GM18907 (cell line): ENCODE data around the gene MYH4.

Experiments
- ATAC-seq: cut with Tn5 transposase; IDR thresholded peaks from one replicate; pipeline ENCODE4 v1.9.1; 2021; ENCODE audit warnings: mild to moderate bottlenecking, moderate library complexity; ENCODE audit not compliant: unreplicated experiment

Gene MYH4

GRCh38 chr17:10469459-10469858 lies at the start of gene MYH4:
Gene MYH4, minus strand, starts transcription at chr17:10469559. Its CDS starts 2,814 bp downstream, at chr17:10466745.
- ATAC-seq, result no peak

DNA sequence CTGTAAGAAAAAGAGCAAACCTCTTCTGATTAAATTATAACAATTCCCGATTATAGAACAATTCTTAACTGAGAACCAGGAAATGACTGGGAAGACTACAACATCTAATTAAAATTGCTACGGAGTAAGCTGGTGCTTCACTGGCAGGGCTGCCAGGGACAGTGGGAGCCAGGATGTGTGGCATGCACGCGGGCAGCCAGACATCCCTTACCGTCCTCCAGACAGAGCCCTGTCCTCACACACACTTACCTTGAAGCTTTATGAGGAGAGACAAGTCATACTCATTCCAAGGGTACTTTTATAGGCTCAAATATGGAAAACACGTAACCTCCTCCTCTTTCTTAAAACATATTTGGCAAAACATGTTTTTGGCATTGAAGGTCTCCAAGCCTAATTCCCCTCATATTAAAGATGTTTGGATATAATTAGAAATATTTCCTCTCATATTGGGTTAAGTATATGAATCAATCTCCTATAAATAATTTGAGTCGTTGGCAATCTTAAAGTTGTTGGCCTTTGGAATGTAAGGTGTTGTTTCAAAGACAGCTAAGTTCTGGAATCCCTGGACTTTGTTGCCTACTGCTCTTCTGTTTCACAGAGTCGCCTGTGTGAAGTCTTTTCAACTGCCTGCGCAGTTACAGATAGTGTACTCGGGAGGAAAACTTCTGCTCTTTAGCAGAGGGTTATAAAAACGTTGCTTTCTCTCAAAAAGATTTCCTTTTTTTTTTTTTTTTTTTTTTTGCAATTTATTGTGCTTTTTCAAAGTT lies 49.1 kb upstream of the MYH4 start, which contains the start of gene MYH1:
MYH1 (minus strand) TSS at position 272 of the 767 bp plus-strand sequence. CDS start 1,900 bp downstream, outside the sequence.
- no peak for ATAC-seq

- no peak for ATAC-seq
Measured at GRCh38 chr17:10516638-10517037, 47.3 kb upstream of the MYH4 start.

- ATAC-seq, result no peak
Measured at GRCh38 chr17:10516065-10516464, 46.7 kb upstream of the MYH4 start.

DNA sequence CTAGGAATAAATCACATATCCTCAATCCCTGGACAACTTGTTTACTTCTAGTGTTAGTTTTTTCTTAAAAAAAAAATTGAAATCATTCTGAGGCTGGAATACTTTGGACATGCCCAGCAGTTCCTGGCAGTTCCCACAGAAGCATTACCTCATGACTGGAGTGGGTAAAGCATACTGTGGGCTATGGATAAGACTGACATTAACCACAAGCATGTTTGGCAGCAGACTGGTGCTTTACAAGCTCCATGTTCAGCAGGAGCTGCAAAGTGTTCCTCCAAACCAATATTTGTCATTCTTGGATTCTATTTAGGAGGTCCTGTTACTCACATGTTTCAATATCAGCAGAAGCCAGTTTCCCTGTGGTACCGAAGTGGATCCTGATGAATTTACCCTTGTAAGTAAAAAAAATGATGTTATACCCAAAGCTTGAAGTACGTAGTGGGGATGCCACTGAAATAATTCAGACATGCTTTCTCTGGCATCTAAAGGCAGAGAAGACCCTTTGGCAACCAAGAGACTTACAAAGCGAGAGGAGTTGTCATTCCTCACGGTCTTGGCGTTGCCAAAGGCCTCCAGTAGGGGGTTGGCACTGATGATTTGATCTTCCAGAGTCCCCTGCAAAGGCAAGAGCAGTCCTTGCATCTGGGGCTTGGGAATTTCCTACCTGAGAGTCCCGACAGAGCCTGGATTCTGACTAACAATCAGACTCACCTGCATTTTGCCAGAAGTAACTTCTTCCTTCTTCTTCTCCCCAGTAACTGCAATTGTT lies 44.1 kb upstream of the MYH4 start:
- ATAC-seq, result no peak

GRCh38 chr17:10512856-10513255 lies 43.5 kb upstream of the MYH4 start:
- no peak for ATAC-seq

DNA sequence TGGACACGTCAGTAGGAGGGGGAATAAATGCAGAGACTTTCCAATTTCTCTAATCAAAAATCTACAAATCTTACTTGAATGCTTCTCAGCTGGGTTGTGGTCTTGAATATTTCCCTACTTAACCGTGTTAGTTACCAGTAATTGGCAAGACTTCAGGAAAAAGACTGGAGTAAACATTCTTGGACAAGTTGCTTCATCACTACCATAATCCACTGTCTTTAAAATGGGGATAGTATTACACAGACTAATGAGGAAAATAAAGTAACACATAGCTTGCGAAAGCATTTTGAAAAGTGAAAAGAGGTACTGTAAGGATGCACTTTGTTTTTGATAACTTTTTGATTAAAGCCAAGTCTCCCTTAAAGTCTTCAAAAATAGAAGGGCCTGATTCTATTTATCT lies 30.6 kb upstream of the MYH4 start:
- ATAC-seq, result no peak

DNA sequence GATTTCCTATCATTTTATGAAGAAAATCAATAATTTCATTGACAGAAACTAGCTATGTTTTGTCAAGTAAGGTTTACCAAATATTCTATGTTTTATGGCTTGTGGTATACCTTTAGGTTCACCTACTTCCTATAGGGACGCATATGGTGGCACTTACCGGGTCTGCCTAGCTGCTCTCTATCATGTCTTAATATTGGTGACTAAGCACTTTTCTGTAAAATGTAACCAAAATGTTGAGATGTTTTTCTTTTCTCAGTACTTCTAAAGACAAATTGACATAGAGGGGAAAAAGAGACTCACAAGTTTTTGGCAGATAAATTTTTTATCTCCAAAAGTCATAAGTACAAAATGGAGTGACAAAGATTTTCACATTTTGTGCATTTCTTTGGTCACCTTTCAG lies 22.6 kb upstream of the MYH4 start:
- no peak for ATAC-seq

DNA sequence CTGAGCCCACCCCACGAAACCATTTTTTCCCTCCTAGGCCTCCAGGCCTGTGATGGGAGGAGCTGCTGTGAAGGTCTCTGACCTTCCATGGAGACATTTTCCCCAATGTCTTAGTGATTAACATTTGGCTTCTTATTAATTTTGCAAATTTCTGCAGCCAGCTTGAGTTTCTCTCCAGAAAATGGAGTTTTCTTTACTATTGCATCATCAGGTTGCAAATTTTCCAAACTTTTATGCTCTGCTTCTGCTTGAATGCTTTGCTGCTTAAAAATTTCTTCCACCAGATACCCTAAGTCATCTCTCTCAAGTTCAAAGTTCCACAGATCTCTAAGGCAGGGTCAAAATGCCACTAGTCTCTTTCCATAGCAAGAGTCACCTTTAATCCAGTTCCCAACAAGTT lies 12.9 kb upstream of the MYH4 start:
- no peak for ATAC-seq

- no peak for ATAC-seq
Measured at GRCh38 chr17:10477701-10478100, 8.3 kb upstream of the MYH4 start.

DNA sequence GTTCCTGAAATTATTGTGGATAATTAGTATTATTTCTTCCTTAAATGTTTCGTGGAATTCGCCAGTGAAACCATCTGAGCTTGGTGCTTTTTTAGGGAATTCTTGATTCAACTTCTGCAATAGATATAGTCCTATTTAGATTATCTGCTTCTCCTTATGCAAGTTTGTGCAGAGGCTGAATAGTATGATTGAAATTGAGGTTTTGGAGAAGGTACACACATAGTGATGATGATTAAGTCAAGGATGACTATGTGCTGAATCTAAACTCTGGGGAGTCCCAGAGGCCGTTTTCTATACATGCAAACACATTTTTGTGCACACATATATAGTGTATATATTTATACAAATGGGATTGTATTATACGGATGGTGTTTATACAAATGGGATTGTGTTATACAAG lies 5.2 kb upstream of the MYH4 start:
- no peak for ATAC-seq

DNA sequence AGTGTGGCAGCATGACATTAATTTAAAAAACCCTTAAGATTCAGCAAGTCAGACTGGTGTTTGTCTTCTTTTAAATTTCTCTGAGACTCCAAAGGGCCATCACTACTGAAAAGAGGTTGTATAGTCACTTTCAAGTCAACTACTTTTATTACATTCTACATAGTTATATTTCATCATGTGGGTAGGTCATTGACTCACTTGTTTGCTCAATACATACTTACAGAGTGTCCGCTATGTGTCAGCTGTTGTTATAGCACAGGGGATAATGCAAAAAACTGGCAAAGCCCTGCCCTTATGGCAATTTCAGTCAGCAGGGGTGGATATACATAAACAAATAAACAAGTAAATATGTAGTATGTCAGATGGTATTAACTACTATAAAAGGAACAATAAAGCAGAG lies 2.5 kb upstream of the MYH4 start:
- ATAC-seq, result no peak

DNA sequence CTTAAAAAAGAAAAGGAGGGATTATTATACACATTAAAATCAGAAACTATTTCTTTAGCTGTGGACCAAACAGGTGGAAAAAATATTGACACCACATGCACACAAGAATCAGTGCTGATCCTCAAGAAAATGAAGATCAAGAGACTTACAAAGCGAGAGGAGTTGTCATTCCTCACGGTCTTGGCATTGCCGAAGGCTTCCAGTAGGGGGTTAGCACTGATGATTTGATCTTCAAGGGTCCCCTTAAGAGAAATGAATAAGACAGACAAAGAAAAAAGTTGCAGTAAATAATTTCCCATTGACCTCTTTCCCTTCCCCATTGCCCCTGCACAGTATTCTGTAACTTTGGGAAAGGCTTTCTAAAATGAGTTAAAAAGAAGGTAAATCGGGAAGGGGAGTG lies 6.0 kb downstream of the MYH4 start:
- no peak for ATAC-seq

DNA sequence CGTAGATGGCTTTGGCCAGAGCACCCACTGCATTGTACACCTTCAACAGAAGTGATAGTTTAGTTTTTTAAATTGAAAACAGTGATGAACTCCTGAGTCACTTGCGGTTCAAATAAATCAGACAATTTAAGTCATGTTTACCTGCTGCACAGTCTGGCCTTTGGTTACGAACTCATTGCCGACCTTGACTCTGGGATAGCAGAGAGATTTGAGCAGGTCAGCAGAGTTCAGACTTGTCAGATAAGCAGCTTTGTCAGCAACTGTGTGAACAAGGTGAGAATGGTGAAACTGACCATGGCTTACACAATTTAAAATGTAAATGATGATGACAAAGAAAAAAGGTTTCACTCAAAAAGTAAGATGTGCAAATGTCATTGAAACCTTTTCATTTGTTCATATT lies 9.3 kb downstream of the MYH4 start:
- no peak for ATAC-seq

- ATAC-seq, result no peak
Measured at GRCh38 chr17:10458701-10459100, 10.7 kb downstream of the MYH4 start.

DNA sequence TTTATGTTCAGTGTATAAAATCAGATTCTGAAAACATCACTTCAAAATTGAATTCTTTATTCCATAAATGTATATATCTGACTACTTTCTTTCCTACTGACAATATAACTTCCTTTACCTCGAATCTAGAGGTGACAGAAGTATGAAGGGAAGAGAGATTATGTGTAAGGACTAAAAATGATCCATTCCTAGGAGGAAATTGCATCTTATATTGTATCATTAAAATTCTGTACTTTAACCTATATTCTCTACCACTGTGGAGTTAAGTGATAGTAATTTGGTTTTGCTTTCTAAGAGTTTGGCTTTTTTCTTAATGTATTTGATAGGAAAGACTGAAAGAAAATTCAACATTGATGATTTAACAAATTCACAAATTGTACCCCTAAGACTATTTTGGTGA lies 11.4 kb downstream of the MYH4 start:
- ATAC-seq, result no peak

- ATAC-seq, result no peak
Measured at GRCh38 chr17:10447026-10447931, 22.1 kb downstream of the MYH4 start.

DNA sequence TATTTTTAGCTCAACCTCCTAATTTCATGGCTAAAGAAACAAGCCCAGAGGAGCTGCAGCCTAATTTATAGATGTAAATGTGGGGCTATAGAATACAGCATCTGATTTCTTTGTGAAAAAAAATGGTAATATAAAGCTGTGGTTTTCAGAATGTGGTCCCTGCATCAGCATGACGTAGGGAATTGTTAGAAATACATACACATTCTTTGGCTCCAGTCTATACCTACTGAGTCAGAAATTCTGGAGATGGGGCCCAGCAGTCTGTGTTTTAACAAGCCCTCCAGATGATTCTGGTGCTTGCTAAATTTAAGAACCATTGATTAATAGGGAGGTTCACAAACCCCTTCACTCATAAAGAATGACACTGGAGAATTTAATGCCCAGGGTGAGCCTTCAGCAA lies 29.5 kb downstream of the MYH4 start:
- ATAC-seq, result no peak

GRCh38 chr17:10435096-10435495 lies 34.3 kb downstream of the MYH4 start:
- no peak for ATAC-seq

- ATAC-seq, result no peak
Measured at GRCh38 chr17:10429421-10430045, 39.8 kb downstream of the MYH4 start.

- no peak for ATAC-seq
Measured at GRCh38 chr17:10428781-10429180, 40.6 kb downstream of the MYH4 start.
